GM10266 (cell line): ENCODE data around the gene XPR1.

Experiments
- DNase-seq: peaks from one replicate; pipeline ENCODE4 v3.0.0; 2012; ENCODE audit errors: extremely low spot score
- TF ChIP-seq, protein P1 (sequence below): IDR thresholded peaks from 2 replicates; pipeline ENCODE4 v1.5.1; 2012; ENCODE audit warnings: mild to moderate bottlenecking, low read depth; ENCODE audit not compliant: control insufficient read depth, insufficient read depth; ENCODE audit errors: missing control alignments

The XPR1 gene

DNA sequence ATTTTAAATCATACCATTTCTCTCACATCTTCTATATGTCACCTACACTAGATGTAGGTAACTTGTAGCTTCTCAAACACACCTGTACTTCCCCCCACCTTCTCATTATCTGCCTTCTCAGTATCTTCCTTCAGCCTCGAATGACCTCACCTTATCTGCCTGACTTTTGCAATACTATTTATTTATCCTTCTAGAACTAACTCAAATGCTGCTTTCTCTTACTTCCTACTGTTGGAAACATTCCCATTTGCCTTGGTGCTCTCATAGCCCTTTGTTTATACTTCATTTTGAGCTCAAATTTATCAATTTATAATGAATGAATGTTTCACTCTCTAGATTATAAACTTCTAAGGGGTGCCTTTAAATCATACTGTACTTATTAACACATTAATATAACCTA, 230.5 kb downstream of the XPR1 start:
- TF ChIP-seq, protein P1, sequence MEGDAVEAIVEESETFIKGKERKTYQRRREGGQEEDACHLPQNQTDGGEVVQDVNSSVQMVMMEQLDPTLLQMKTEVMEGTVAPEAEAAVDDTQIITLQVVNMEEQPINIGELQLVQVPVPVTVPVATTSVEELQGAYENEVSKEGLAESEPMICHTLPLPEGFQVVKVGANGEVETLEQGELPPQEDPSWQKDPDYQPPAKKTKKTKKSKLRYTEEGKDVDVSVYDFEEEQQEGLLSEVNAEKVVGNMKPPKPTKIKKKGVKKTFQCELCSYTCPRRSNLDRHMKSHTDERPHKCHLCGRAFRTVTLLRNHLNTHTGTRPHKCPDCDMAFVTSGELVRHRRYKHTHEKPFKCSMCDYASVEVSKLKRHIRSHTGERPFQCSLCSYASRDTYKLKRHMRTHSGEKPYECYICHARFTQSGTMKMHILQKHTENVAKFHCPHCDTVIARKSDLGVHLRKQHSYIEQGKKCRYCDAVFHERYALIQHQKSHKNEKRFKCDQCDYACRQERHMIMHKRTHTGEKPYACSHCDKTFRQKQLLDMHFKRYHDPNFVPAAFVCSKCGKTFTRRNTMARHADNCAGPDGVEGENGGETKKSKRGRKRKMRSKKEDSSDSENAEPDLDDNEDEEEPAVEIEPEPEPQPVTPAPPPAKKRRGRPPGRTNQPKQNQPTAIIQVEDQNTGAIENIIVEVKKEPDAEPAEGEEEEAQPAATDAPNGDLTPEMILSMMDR, result no peak
- DNase-seq, result no peak

DNA sequence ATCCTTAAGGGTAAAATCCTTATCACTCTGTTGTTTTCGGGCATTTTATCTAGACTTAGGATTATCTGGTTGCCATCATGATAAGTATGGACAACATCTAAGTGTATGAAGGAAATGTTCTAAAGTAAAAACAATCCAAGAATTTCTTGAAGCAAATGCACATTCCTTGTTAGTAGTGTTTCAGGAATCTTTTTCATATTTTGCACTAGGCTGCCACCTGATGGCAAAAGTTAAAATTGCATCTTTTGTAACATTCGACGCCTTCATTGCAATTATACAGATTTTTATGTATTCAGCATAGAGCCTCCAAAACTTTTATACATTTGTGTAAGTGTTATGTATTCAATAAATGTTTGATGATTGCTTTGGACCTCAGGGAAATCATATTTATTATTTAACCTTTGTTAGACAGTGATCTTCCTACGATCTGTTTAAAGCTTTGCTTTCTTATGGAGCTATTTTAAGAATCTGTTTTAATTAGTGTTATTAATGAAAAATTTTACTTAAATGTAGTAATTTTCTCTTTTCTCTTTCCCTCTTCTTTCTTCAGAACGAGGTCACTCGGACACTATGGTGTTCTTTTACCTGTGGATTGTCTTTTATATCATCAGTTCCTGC, 231.4 kb downstream of the XPR1 start:
- DNase-seq, result peak; percentile 15
- TF ChIP-seq, protein P1, result peak; percentile 68

DNA sequence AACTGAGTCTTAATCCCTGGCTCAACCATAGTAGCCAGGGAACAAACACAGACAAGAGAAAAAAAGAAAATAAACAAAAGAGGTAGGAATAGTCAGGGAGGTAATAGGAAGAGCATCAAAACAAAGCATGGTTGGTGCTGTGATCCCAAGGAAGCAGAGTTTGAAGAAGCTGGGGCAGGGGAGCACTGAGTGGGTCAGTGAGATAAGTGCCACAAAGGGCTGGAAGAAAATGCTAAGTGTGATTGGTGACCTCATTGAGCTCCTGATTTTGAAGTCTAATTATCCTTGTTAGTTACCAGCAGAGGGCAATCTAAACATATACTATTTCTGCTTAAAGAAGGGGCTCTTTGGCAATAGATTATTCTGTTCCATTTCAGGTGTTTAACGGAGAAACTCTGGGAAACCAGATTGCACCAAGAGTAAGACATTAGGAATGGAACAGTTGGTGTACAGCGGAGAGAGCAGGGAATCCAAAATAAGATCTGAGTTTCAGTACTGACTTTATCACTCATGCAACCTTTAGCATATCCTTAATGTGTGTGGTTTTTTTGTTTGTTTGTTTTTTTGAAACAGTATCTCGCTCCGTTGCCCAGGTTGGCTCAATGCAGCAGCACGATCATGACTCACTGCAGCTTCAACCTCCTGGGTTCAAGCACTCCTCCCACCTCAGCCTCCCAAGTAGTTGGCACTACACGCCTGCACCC, 250.1 kb downstream of the XPR1 start:
- TF ChIP-seq, protein P1, result peak; percentile 52
- peak; percentile 66 for DNase-seq

DNA sequence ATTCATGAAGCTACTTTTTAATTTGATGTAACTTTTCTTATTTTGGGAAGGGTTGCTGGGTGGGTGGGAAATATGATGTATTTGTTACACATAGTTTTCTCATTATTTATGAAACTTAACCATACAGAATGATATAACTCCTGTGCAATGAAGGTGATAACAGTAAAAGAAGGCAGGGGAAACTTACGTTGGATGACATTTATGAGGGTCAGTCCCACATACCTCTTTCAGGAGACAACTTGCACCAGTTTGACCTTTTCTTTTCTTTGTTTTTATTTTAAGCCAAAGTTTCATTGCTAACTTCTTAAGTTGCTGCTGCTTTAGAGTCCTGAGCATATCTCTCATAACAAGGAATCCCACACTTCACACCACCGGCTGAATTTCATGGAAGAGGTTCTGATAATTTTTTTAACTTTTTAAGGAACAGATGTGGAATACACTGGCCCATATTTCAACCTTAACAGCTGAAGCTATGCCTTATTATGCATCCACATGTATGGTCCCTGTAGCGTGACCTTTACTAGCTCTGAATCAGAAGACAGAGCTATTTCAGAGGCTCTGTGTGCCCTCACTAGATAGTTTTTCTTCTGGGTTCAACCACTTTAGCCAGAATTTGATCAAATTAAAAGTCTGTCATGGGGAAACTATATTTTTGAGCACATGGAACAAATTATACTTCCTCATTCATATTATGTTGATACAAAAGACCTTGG, 252.9 kb downstream of the XPR1 start:
- TF ChIP-seq, protein P1, result no peak
- DNase-seq, result no peak

DNA sequence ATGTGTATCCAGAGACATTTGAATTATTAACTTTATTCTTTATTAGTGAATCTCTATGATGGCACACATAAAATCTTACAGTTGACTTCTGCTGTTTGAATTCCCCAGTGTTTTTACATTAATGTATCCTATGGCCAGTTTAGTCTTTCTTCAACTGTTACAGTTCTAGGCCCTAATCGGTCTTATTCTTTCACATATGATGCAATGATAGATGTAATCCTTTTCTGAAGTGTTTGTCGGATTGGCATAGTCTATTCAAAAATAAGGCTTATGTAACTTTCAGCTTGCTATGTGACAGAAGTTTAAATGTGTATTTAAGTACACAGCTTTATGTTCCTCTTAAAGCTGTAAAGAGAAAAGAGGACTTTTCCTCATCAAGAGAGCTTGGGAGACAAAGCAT, 254.5 kb downstream of the XPR1 start:
- TF ChIP-seq, protein P1, result no peak
- DNase-seq, result no peak

DNA sequence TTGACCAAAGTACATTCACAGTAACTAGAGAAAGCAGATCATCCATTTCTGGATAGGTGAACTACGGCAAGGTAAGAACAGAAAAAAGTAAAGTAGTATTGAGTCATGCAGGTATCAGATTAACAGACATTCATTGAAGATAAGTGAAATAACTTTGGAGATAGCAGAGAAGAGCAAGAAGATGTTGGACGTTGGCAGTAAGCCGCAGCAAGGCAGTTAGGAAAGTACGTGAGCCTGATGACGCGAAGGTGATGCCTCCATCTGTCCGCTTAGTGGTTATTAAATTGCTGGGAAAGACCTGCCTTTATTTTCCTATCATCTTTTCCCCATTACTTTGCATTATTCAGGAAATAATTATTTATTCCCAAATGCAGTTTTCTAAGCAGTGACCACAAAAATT, 256.0 kb downstream of the XPR1 start:
- TF ChIP-seq, protein P1, result no peak
- no peak for DNase-seq

DNA sequence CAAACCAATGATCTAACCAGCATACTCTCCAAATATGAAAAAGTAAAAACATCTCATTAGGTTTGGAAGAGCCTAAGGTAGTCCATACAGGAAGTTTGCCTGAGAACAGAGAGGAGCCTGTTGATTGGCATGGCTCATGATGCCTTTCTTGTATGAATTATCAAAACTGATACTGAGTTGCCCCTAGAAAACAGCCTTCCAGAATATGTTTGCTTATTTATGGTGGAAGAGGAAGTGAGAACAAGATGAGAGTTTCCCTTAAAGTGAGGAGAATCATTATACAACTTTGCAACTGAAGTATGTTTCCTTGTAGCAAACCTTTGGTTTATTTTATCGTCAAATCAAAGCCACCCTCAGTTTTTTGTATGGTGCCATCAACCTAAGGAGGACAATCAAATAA, 257.0 kb downstream of the XPR1 start:
- TF ChIP-seq, protein P1, result no peak

More for the DNA sequence above, 257.0 kb downstream of the XPR1 start:
- DNase-seq, result no peak
